ENCODE results near the gene AP1AR.

DNA sequence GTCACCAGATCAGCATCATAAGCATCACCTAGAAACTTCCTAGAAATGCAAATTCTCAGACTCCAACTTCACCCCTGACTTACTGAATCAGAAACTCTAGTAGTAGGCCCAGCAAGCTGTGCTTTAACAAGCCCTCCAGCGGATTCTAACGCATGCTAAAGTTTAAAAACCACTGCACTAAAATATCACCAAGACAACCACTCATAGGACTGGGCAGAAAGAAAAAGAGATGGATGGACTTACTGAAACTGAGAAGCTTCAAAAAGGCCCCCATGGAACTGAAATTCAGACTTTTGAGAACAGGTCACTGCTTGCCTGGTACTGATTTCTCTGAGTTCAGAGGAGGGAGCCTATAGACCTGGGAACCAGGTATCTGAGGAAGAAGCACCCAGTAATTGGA, 46.3 kb upstream of the AP1AR start:
- TF ChIP-seq, protein P1, sequence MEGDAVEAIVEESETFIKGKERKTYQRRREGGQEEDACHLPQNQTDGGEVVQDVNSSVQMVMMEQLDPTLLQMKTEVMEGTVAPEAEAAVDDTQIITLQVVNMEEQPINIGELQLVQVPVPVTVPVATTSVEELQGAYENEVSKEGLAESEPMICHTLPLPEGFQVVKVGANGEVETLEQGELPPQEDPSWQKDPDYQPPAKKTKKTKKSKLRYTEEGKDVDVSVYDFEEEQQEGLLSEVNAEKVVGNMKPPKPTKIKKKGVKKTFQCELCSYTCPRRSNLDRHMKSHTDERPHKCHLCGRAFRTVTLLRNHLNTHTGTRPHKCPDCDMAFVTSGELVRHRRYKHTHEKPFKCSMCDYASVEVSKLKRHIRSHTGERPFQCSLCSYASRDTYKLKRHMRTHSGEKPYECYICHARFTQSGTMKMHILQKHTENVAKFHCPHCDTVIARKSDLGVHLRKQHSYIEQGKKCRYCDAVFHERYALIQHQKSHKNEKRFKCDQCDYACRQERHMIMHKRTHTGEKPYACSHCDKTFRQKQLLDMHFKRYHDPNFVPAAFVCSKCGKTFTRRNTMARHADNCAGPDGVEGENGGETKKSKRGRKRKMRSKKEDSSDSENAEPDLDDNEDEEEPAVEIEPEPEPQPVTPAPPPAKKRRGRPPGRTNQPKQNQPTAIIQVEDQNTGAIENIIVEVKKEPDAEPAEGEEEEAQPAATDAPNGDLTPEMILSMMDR (IDR thresholded peaks at IDR 0.05): no peak
- no peak for TF ChIP-seq POLR2A (IDR thresholded peaks at IDR 0.05)
